Stimulated activated naive CD8-positive, alpha-beta T cell treated with anti-CD3 and anti-CD28 coated beads, Interleukin-15, amount 100 ng/mL, for 72 hours (primary cell): ENCODE measurements around the gene PPP2R2C.
A peak's percentile ranks its signal among the peaks of the same experiment; 100 is the strongest.

Experiments
- ATAC-seq: fragments of 150-1000 bp; cut with Tn5 transposase; 2 replicates; pipeline ENCODE4 v1.10.0; 2021; ENCODE audit warnings: mild to moderate bottlenecking, moderate library complexity
- DNase-seq, 2 donors: peaks; one replicate each; pipeline ENCODE4 v3.0.0; 2021 to 2022
- H3K27ac Mint-ChIP-seq, 2 donors: one replicate each; pipeline ENCODE4 v1.8.0; 2022; ENCODE audit warnings: mild to moderate bottlenecking in 2 of 2, mixed read lengths in 2 of 2, moderate library complexity in 2 of 2
- H3K27me3 Mint-ChIP-seq: one replicate; pipeline ENCODE4 v1.8.0; 2022; ENCODE audit warnings: mixed read lengths
- H3K4me1 Mint-ChIP-seq: one replicate; pipeline ENCODE4 v1.8.0; 2022; ENCODE audit warnings: mild to moderate bottlenecking, mixed read lengths
- H3K4me3 Mint-ChIP-seq, 2 donors: one replicate each; pipeline ENCODE4 v1.8.0; 2022; ENCODE audit warnings: mild to moderate bottlenecking in 2 of 2, mixed read lengths in 2 of 2, moderate library complexity in 1 of 2
- H3K9me3 Mint-ChIP-seq, 2 donors: one replicate each; pipeline ENCODE4 v1.8.0; 2022; ENCODE audit warnings: mixed read lengths in 2 of 2

PPP2R2C gene

GRCh38 chr4:6287017-6287788 is 185.2 kb downstream of the PPP2R2C start:
- ATAC-seq = no peak
- no peaks in the 10 kb centered on the region for H3K9me3 Mint-ChIP-seq
- H3K4me1 Mint-ChIP-seq = no peaks in the 10 kb centered on the region
- no peak for DNase-seq
- H3K27me3 Mint-ChIP-seq = no peaks in the 10 kb centered on the region
- H3K4me3 Mint-ChIP-seq = no peak overlapping the region
- H3K27ac Mint-ChIP-seq = no peak overlapping the region

GRCh38 chr4:6283282-6283681 is 189.1 kb downstream of the PPP2R2C start:
- Mint-ChIP-seq H3K27me3 (no peaks in the 10 kb centered on the region), H3K27ac (peak overlapping the region in 1 of 2 donors; percentile 67), H3K9me3 (no peaks in the 10 kb centered on the region), H3K4me1 (peaks cover 12% of the 10 kb centered on the region), H3K4me3 (no peak overlapping the region)
- DNase-seq = no peak
- no peak for ATAC-seq

GRCh38 chr4:6282314-6282771 is 190.1 kb downstream of the PPP2R2C start:
- no peak overlapping the region for H3K4me3 Mint-ChIP-seq
- DNase-seq (no peak), ATAC-seq (no peak)
- H3K27me3 Mint-ChIP-seq = no peaks in the 10 kb centered on the region
- H3K9me3 Mint-ChIP-seq = no peaks in the 10 kb centered on the region
- H3K27ac Mint-ChIP-seq = peak overlapping the region in 1 of 2 donors; percentile 82
- peaks cover 18% of the 10 kb centered on the region for H3K4me1 Mint-ChIP-seq

GRCh38 chr4:6281436-6282313 is 190.7 kb downstream of the PPP2R2C start:
- no peak overlapping the region for H3K27ac Mint-ChIP-seq
- DNase-seq = no peak
- peaks cover 18% of the 10 kb centered on the region for H3K4me1 Mint-ChIP-seq
- H3K9me3 Mint-ChIP-seq = no peaks in the 10 kb centered on the region
- no peaks in the 10 kb centered on the region for H3K27me3 Mint-ChIP-seq
- no peak for ATAC-seq
- H3K4me3 Mint-ChIP-seq = no peak overlapping the region

DNA sequence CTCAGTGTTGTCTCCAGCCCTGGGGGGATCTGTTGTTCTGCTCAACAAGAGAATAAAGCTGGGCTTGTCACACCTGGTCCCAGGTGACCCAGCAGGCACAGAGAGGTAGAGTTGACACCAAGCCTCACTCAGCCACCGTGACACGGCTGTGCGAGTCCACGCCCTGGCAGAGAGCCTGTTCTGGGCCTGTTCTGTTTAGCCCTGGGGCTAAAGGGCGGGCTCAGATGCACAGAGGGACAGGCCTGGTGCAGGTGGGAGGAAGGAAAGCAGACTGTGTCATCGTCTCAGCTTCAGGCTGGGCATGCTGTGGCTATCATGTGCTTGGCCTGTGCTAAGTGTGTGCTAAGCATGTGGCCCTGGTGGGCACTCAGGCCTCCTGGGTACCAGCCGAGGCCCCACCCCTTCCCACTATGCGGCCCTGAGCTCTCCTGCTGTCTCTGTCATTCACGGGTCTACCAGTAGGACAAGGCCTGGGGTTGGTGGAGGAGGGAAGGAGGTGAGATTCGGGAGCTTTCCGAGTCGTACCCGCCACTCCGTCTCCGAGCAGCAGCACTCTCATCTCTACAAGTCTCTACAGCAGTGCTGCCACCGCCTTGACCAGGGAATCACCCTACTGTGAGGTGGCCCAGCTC is 191.9 kb downstream of the PPP2R2C start:
- Mint-ChIP-seq H3K27me3 (no peaks in the 10 kb centered on the region), H3K27ac (no peak overlapping the region)

GRCh38 chr4:6279582-6280289 is 192.7 kb downstream of the PPP2R2C start:
- no peak for ATAC-seq
- no peak overlapping the region for H3K27ac Mint-ChIP-seq
- H3K9me3 Mint-ChIP-seq = no peaks in the 10 kb centered on the region
- H3K27me3 Mint-ChIP-seq = no peaks in the 10 kb centered on the region
- DNase-seq = no peak
- H3K4me3 Mint-ChIP-seq = no peak overlapping the region
- H3K4me1 Mint-ChIP-seq = peaks cover 18% of the 10 kb centered on the region

More for the DNA sequence above, 191.9 kb downstream of the PPP2R2C start:
- no peak for ATAC-seq
- H3K9me3 Mint-ChIP-seq = no peaks in the 10 kb centered on the region
- DNase-seq = no peak
- H3K4me3 Mint-ChIP-seq = no peak overlapping the region
- H3K4me1 Mint-ChIP-seq = peaks cover 18% of the 10 kb centered on the region

DNA sequence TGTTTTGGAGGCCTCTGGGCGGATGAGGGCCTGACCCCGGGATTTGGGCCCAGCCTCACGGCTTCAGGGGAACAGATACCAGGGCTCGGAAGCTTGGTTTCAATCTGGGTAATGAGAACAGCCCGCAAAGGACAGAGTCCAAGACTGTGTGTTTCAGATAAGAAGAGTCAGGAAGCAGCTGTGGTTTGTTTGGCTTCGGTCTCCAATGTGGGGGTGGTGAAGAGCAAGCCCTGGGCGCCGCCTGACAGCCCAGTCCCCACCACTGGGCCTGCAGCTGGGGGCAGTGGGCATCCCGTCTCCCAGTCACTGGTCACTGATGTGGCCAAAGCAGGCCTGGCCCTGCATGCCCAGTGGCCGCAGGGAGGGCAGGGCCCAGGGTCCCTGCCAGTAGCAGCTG is 193.6 kb downstream of the PPP2R2C start:
- H3K4me3 Mint-ChIP-seq = peak overlapping the region in 1 of 2 donors; percentile 15
- peak in 1 of 2 donors; percentile 39 for DNase-seq
- H3K9me3 Mint-ChIP-seq = no peaks in the 10 kb centered on the region
- H3K27me3 Mint-ChIP-seq = no peaks in the 10 kb centered on the region
- peak; percentile 85 for ATAC-seq
- no peak overlapping the region for H3K27ac Mint-ChIP-seq
- peaks cover 18% of the 10 kb centered on the region for H3K4me1 Mint-ChIP-seq

DNA sequence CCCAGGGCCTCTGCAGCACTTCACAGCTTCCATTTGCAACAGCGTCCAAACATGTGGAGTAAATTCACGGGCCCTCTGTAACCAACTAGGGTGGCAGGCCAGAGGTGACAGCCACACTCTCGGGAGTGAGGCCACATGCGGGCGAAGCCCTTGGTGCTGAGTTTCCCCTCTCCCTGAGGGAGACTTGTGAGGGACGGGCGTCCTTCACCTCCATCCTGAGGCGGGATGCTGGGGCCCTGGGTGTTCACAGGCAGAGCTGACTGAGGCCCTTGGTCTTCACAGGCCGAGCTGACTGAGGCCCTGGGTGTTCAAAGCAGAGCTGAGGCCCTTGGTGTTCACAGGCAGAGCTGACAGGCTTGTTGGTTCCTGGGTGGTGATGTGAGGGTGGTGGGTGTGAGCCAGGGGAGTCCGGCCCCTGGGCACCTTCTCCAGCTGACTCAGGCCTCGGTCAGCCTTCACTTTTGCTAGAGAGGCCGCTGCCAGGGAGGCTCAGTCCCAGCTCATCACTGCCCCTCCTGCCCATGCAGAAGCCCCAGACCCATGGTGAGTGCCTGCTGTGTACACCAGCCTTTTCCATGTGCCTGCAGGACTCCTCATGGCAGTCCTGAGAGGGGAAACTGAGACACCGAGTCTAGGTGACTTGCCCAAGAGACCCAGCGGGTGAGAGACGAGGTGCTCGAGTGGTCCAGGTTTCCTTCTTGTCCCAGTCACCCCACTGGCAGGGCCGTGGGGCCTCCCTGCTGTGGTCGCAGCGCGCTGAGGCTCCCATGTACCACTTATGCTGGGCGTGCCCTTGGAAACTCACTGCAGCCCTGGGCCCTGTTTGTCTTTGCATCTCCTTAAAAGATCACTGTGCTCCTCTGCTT is 194.2 kb downstream of the PPP2R2C start:
- Mint-ChIP-seq H3K27ac (no peak overlapping the region), H3K4me1 (peaks cover 18% of the 10 kb centered on the region), H3K4me3 (peak overlapping the region in 1 of 2 donors; percentile 15), H3K9me3 (no peaks in the 10 kb centered on the region), H3K27me3 (no peaks in the 10 kb centered on the region)
- ATAC-seq = peak; percentile 5
- DNase-seq = no peak

DNA sequence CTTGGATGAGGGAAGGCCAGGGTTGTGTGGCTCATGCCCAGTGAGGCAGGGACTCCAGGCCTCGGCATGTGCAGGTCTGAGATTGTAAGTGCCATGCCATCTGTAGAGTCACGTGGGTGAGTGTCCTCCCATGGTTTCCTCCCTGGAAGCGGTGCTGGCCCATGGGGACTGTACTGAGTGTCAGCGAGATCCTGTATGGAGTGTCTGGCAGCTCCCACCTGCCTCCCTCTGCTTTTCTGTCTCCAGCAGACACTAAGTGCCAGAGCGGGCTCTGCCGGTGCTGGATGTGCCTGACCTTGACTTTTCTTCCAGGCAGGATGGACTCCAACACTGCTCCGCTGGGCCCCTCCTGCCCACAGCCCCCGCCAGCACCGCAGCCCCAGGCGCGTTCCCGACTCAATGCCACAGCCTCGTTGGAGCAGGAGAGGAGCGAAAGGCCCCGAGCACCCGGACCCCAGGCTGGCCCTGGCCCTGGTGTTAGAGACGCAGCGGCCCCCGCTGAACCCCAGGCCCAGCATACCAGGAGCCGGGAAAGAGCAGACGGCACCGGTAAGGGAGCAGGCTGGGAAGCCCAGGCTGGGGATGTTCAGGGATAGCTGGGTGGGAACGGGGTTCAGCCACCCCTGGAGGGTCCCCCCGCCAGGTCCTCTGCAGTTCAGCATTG is 195.1 kb downstream of the PPP2R2C start:
- H3K27me3 Mint-ChIP-seq = no peaks in the 10 kb centered on the region
- DNase-seq (no peak), ATAC-seq (no peak)
- no peak overlapping the region for H3K4me3 Mint-ChIP-seq
- H3K27ac Mint-ChIP-seq = no peak overlapping the region
- H3K9me3 Mint-ChIP-seq = no peaks in the 10 kb centered on the region
- peaks cover 18% of the 10 kb centered on the region for H3K4me1 Mint-ChIP-seq

- no peaks in the 10 kb centered on the region for H3K9me3 Mint-ChIP-seq
- DNase-seq (no peak), ATAC-seq (no peak)
- peaks cover 11% of the 10 kb centered on the region for H3K27me3 Mint-ChIP-seq
- H3K4me1 Mint-ChIP-seq = peaks cover 28% of the 10 kb centered on the region
- peak overlapping the region in 1 of 2 donors; percentile 13 for H3K27ac Mint-ChIP-seq
- no peak overlapping the region for H3K4me3 Mint-ChIP-seq
Measured at GRCh38 chr4:6275898-6276806, 196.3 kb downstream of the PPP2R2C start.

GRCh38 chr4:6275351-6275750 is 197.1 kb downstream of the PPP2R2C start:
- no peaks in the 10 kb centered on the region for H3K9me3 Mint-ChIP-seq
- no peak overlapping the region for H3K27ac Mint-ChIP-seq
- no peak for DNase-seq
- peaks cover 36% of the 10 kb centered on the region for H3K4me1 Mint-ChIP-seq
- no peak overlapping the region for H3K4me3 Mint-ChIP-seq
- ATAC-seq = no peak
- H3K27me3 Mint-ChIP-seq = peaks cover 14% of the 10 kb centered on the region

- no peak overlapping the region for H3K4me3 Mint-ChIP-seq
- DNase-seq (no peak), ATAC-seq (no peak)
- H3K9me3 Mint-ChIP-seq = no peaks in the 10 kb centered on the region
- peaks cover 19% of the 10 kb centered on the region for H3K27me3 Mint-ChIP-seq
- H3K4me1 Mint-ChIP-seq = peaks cover 35% of the 10 kb centered on the region
- H3K27ac Mint-ChIP-seq = no peak overlapping the region
Measured at GRCh38 chr4:6273661-6273990, 198.8 kb downstream of the PPP2R2C start.

DNA sequence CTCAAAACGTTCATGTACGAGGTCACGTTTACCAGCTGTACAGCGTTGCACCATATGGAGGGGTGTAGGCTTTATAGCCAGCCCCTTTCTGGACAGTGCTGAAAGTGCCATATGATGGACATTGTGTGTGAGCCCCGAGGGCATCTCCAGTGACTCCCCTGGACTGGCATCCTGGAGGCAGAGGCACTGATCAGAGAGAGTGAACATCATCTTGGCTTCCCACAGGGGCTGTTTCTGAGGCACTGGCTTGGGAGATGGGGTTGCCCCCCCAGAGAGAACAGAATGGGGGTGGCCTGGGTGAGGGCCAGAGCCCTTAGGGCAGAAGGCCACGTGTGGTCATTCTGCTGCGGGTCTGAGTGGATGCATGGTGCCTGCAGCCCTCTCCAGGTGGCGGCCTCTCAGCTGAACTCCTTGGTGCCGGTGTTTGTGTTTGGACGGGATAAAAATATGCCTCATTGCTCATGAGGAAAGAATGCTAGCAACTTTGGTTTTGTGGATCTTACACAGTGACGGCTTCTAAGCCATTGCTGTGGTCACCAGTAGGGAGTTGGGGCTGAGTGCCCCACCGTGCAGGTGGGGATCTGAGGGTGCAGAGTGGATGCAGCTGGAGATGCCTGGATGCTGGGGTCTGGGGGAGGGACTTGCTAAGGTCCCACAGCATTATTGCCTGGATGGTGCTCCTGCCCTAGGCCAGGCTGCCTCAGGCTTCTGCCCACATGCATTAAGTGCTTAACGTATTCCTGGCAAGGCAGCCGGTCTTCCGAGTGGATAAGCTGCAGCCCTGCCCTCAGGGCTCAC is 199.4 kb downstream of the PPP2R2C start:
- DNase-seq = no peak

More for the DNA sequence above, 199.4 kb downstream of the PPP2R2C start:
- Mint-ChIP-seq H3K4me1 (peaks cover 30% of the 10 kb centered on the region), H3K27ac (peak overlapping the region in 1 of 2 donors; percentile 62), H3K4me3 (no peak overlapping the region), H3K27me3 (peaks cover 25% of the 10 kb centered on the region), H3K9me3 (no peaks in the 10 kb centered on the region)
- no peak for ATAC-seq
